Ovary (tissue), 3 donors: ENCODE data around the gene NEIL1.

ENCODE experiments used
- CTCF ChIP-seq, 3 donors: fragments of 450-650 bp in 2 of 3; fragments of 200-600 bp in 1 of 3; IDR thresholded peaks; one replicate each; pipeline versions ENCODE4 v1.5.1 to v1.8.0; 2016 to 2022; ENCODE audit warnings: antibody characterized with exemption in 3 of 3, mild to moderate bottlenecking in 1 of 3
- EP300 ChIP-seq: sonication (generic); formaldehyde crosslinking; IDR thresholded peaks from one replicate; pipeline ENCODE4 v1.6.1; 2017; ENCODE audit warnings: antibody characterized with exemption
- donor health status: DM: no; HTN: no; CAD: no.

GRCh38 chr15:75338661-75339240 is 8.1 kb upstream of the NEIL1 start:
- TF ChIP-seq CTCF (IDR thresholded peaks at IDR 0.05) (no peak), EP300 (no peak)
